ENCODE results near the gene GTPBP3. TPM values are rescaled to one million over a fixed set of nuclear protein-coding genes. Genes with fewer than 3 reads are reported as not detected.
A peak's percentile ranks its signal among the peaks of the same experiment; 100 is the strongest.

The GTPBP3 gene
- total and polyA plus RNA-seq, 9 of the 15 experiments (the other 6 are each of a cell fraction or from before 2014, with no cell fraction given), result 4.9 to 124 (median 22.6) TPM

DNA sequence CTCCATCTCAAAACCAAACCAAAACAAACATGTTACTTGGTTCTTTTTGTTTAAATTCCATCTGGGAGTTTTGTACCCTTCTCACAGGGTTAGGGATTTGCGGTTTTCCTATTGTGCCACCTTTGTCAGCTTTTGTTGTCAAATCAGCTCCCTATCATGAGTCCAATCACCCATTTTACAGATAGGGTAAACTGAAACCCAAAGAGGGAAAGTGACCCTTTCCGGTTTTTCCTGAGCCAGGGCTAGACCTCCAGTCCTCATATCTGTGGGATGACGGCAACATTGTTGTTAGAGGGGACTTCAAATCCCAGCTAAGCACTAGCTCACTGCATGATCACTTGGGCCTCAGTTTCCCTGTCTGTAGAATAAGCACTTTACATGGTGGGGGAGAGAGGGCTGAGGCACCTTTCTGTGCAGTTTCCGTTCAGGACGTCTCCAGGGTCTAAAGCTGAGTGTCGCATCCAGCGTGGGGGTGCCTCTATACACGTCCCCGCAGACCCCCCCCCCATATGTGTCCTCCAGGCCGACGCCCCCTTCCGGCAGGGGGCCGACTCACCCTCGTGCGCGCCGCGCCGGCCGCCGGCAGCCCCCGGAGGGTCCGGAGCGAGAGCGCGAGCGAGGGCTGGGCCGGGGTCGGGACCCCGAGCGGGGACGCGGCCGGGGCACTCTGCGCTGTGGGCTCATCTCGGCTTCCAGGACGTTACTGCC lies 52.8 kb downstream of the GTPBP3 start:
- FAIRE-seq, result no peak
- intact Hi-C loops (cut with micrococcal nuclease) (no loop called here), in situ Hi-C loops (cut with MboI) (loop anchor here (5.0 to 10.0 kb wide), 3 partner anchors 43 to 325 kb away; no protein-coding TSS in a partner anchor)
- H2AFZ ChIP-seq (ENCODE audit: low read depth, low read length), result peak overlapping the region; percentile 92
- no peaks in the 10 kb centered on the region for H4K20me1 ChIP-seq (replicated peaks; ENCODE audit: control insufficient read depth, insufficient read depth, low read length)
- H3K4me3 ChIP-seq, result peak overlapping the region; percentile 51
- no peak for ATAC-seq
- H3K27ac ChIP-seq (ENCODE audit: extremely low read depth, low read depth, low read length), result no peak overlapping the region
- no peaks in the 10 kb centered on the region for H3K79me2 ChIP-seq (ENCODE audit: control insufficient read depth, insufficient read depth, low read length)
- H3K9me3 ChIP-seq (replicated peaks; ENCODE audit: control insufficient read depth, insufficient read depth, low read depth, low read length), result peaks cover 9% of the 10 kb centered on the region
- no peaks in the 10 kb centered on the region for H3K27me3 ChIP-seq (ENCODE audit: control insufficient read depth in 2 of 2, insufficient read depth in 2 of 2, low read length in 2 of 2)
- H3K36me3 ChIP-seq (ENCODE audit: control insufficient read depth, insufficient read depth, low read length), result no peaks in the 10 kb centered on the region
- ChIA-PET CTCF (ENCODE audit: low intra/inter-chr PET ratio) (interaction anchor here (0.7 to 2.0 kb wide), 4 partner anchors 85 to 130 kb away, joined by 3 to 7 read pairs (median 4); no protein-coding TSS in a partner anchor), POLR2A (interaction anchor here (0.5 to 1.4 kb wide), 3 partner anchors 19 to 82 kb away, joined by 3 to 4 read pairs (median 4); no protein-coding TSS in a partner anchor)
- peaks cover 19 to 38% of the 10 kb centered on the region in 2 experiments for H3K4me1 ChIP-seq (replicated peaks in 1 of 2; ENCODE audit: control insufficient read depth in 2 of 2, insufficient read depth in 2 of 2, low read length in 2 of 2)
- peak; percentile 63; the same call in 1 of the 2 replicates for TF ChIP-seq HDAC2 (IDR thresholded peaks at IDR 0.05)
- TF ChIP-seq CHD4 (IDR thresholded peaks at IDR 0.05; ENCODE audit: insufficient read depth, insufficient replicate concordance, low read depth, low read length, poor library complexity, severe bottlenecking), result peak; percentile 64
- TF ChIP-seq RCOR1 (IDR thresholded peaks at IDR 0.05; ENCODE audit: borderline replicate concordance in 1 of 2, low read depth in 2 of 2, low read length in 2 of 2), result 0 out of 4 replicates have a peak, but pooled peaks of 1 of the 2 experiments have one; percentile 34
- TF ChIP-seq, protein P1, sequence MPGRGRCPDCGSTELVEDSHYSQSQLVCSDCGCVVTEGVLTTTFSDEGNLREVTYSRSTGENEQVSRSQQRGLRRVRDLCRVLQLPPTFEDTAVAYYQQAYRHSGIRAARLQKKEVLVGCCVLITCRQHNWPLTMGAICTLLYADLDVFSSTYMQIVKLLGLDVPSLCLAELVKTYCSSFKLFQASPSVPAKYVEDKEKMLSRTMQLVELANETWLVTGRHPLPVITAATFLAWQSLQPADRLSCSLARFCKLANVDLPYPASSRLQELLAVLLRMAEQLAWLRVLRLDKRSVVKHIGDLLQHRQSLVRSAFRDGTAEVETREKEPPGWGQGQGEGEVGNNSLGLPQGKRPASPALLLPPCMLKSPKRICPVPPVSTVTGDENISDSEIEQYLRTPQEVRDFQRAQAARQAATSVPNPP (IDR thresholded peaks at IDR 0.05; ENCODE audit: borderline replicate concordance, insufficient read depth, insufficient read length), result no peak
- TF ChIP-seq SMARCA5 (IDR thresholded peaks at IDR 0.05), result peak; percentile 66
- TF ChIP-seq KDM1A (IDR thresholded peaks at IDR 0.05), result peak; percentile 56 to 85
- peak; percentile 82 for TF ChIP-seq ZBTB7A (IDR thresholded peaks at IDR 0.05; ENCODE audit: borderline replicate concordance, control insufficient read depth, low read depth, low read length)
- peak; percentile 93 for TF ChIP-seq RBM25 (IDR thresholded peaks at IDR 0.05; ENCODE audit: low read depth, low read length, severe bottlenecking)
- TF ChIP-seq, protein P2, sequence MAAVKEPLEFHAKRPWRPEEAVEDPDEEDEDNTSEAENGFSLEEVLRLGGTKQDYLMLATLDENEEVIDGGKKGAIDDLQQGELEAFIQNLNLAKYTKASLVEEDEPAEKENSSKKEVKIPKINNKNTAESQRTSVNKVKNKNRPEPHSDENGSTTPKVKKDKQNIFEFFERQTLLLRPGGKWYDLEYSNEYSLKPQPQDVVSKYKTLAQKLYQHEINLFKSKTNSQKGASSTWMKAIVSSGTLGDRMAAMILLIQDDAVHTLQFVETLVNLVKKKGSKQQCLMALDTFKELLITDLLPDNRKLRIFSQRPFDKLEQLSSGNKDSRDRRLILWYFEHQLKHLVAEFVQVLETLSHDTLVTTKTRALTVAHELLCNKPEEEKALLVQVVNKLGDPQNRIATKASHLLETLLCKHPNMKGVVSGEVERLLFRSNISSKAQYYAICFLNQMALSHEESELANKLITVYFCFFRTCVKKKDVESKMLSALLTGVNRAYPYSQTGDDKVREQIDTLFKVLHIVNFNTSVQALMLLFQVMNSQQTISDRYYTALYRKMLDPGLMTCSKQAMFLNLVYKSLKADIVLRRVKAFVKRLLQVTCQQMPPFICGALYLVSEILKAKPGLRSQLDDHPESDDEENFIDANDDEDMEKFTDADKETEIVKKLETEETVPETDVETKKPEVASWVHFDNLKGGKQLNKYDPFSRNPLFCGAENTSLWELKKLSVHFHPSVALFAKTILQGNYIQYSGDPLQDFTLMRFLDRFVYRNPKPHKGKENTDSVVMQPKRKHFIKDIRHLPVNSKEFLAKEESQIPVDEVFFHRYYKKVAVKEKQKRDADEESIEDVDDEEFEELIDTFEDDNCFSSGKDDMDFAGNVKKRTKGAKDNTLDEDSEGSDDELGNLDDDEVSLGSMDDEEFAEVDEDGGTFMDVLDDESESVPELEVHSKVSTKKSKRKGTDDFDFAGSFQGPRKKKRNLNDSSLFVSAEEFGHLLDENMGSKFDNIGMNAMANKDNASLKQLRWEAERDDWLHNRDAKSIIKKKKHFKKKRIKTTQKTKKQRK (IDR thresholded peaks at IDR 0.05; ENCODE audit: borderline replicate concordance, low read depth, low read length), result no peak
- TF ChIP-seq PML (IDR thresholded peaks at IDR 0.05; ENCODE audit: low read length), result no peak
- peak; percentile 55 for TF ChIP-seq PHF20 (IDR thresholded peaks at IDR 0.05; ENCODE audit: partially characterized antibody)
- TF ChIP-seq BCOR (IDR thresholded peaks at IDR 0.05), result peak; percentile 98
- TF ChIP-seq ADNP (tag; IDR thresholded peaks at IDR 0.05), result 0 out of 2 replicates have a peak, but pooled peaks have one; percentile 33
- TF ChIP-seq, protein P3, sequence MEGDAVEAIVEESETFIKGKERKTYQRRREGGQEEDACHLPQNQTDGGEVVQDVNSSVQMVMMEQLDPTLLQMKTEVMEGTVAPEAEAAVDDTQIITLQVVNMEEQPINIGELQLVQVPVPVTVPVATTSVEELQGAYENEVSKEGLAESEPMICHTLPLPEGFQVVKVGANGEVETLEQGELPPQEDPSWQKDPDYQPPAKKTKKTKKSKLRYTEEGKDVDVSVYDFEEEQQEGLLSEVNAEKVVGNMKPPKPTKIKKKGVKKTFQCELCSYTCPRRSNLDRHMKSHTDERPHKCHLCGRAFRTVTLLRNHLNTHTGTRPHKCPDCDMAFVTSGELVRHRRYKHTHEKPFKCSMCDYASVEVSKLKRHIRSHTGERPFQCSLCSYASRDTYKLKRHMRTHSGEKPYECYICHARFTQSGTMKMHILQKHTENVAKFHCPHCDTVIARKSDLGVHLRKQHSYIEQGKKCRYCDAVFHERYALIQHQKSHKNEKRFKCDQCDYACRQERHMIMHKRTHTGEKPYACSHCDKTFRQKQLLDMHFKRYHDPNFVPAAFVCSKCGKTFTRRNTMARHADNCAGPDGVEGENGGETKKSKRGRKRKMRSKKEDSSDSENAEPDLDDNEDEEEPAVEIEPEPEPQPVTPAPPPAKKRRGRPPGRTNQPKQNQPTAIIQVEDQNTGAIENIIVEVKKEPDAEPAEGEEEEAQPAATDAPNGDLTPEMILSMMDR (IDR thresholded peaks at IDR 0.05 in 2 of 3, conservative IDR thresholded peaks at IDR 0.05 in 1 of 3; ENCODE audit: insufficient read depth in 2 of 3, low read depth in 1 of 3, low read length in 3 of 3), result peak in 2 of 3 experiments; percentile 11 to 28; a peak in 1 of 6 replicates
- H3K9me1 ChIP-seq (ENCODE audit: control insufficient read depth, insufficient read depth, low read length), result no peaks in the 10 kb centered on the region
- peak overlapping the region; percentile 92 for H3K4me2 ChIP-seq (ENCODE audit: insufficient read depth, low read length)
- BruUV-seq (replicated peaks), result no TSS peak
- WGBS (ENCODE audit: insufficient coverage, low coverage, missing lambda C conversion rate), result 13% methylated on average over 25 of the region's 37 CpGs
- DNase-seq (ENCODE audit: extremely low read depth in 1 of 4, low spot score in 3 of 4), result peak in 3 of 4 experiments; percentile 31 to 53 (median 42)
- peak overlapping the region in 1 of 2 experiments; percentile 86; a peak in 3 of 4 replicates for H3K9ac ChIP-seq (ENCODE audit: insufficient read depth in 1 of 2, low read depth in 2 of 2, low read length in 2 of 2)
